GM12891 (cell line): ENCODE data around the gene CACNA2D2.
A peak's percentile ranks its signal among the peaks of the same experiment; 100 is the strongest.

Experiments
- DNase-seq: peaks from one replicate; pipeline ENCODE4 v3.0.0; 2011; ENCODE audit warnings: low spot score; ENCODE audit not compliant: insufficient read length
- FAIRE-seq: peaks from 2 replicates; lab custom pipeline; 2011; peaks lifted over from hg19 to GRCh38; lab: Jason Lieb, UNC
- PAX5 ChIP-seq: IDR thresholded peaks from 2 replicates; pipeline ENCODE4 v1.6.1; 2011; ENCODE audit warnings: low read length, moderate library complexity, mild to moderate bottlenecking; ENCODE audit not compliant: insufficient read depth, severe bottlenecking
- POLR2A ChIP-seq: IDR thresholded peaks from 2 replicates; pipeline ENCODE4 v1.6.1; 2011; ENCODE audit warnings: low read depth, low read length, control low read depth
- POLR2AphosphoS5 ChIP-seq: IDR thresholded peaks from 2 replicates; pipeline ENCODE4 v1.6.1; 2011; ENCODE audit warnings: low read depth, low read length, control low read depth
- POU2F2 ChIP-seq: IDR thresholded peaks from 2 replicates; pipeline ENCODE4 v1.6.1; 2011; ENCODE audit warnings: low read depth, mild to moderate bottlenecking, control low read depth, low read length, moderate library complexity
- SPI1 ChIP-seq: IDR thresholded peaks from 2 replicates; pipeline ENCODE4 v1.6.1; 2011; ENCODE audit warnings: low read depth, low read length, control low read depth
- TAF1 ChIP-seq: IDR thresholded peaks from 2 replicates; pipeline ENCODE4 v1.6.1; 2011; ENCODE audit warnings: low read depth, low read length, control low read depth

The CACNA2D2 gene

GRCh38 chr3:50450209-50450921 is 53.1 kb downstream of the CACNA2D2 start:
- DNase-seq (no peak), FAIRE-seq (peak; percentile 5)
- no peak for TF ChIP-seq POLR2AphosphoS5
- TF ChIP-seq PAX5, result no peak
- no peak for TF ChIP-seq TAF1
- TF ChIP-seq POLR2A, result no peak
- TF ChIP-seq POU2F2, result no peak
- no peak for TF ChIP-seq SPI1

DNA sequence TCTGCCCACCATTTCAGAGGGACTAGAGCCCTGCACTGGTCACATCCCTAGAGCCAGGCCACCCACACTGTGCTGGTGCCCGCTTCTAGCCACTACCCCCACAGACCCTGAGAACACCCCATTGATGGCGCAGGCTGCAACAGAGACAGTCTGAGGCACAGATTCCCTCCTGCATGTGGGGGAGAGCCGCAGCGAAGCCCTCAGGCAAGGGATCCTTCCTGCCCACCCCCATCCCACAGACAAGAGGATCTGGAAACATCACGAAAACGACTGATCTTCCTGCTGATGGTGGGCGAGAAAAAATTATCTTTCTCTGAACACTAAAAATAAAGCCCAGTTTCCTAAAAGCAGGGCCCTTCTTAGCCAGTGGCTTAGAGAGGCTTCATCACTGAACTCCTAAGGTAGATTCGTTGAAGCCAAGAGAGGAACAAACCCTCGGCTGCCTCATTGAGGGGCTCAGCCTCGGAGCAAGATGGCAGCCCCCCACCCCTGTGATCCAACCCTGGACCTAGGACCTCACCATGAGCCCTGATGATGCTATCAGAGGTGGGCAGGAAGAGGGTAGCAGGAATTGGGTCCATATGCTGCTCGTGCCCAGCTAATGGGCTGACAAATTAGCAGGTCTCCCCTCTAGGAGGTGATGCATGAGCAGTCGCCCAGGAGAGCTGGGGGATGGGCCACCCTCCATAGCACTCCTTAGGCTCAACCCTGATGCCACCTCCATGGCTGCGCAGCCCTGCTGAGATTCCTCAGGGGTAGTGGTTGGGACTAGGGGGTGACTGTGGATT is 54.5 kb downstream of the CACNA2D2 start:
- TF ChIP-seq PAX5 (no peak), TAF1 (no peak), SPI1 (no peak), POU2F2 (no peak), POLR2AphosphoS5 (no peak), POLR2A (no peak)
- DNase-seq (no peak), FAIRE-seq (no peak)

- FAIRE-seq (no peak), DNase-seq (no peak)
- no peak for TF ChIP-seq TAF1
- TF ChIP-seq POLR2A, result no peak
- TF ChIP-seq POU2F2, result no peak
- no peak for TF ChIP-seq PAX5
- TF ChIP-seq POLR2AphosphoS5, result no peak
- TF ChIP-seq SPI1, result no peak
These were observed 56.1 kb downstream of the CACNA2D2 start for GRCh38 chr3:50447290-50447840.

- FAIRE-seq (no peak), DNase-seq (no peak)
- TF ChIP-seq POU2F2 (no peak), POLR2AphosphoS5 (no peak), TAF1 (no peak), SPI1 (no peak), PAX5 (no peak), POLR2A (no peak)
These were observed 57.5 kb downstream of the CACNA2D2 start for GRCh38 chr3:50445919-50446318.

GRCh38 chr3:50444782-50445181 is 58.7 kb downstream of the CACNA2D2 start:
- no peak for DNase-seq
- TF ChIP-seq POLR2A (no peak), TAF1 (no peak), POLR2AphosphoS5 (no peak), SPI1 (no peak), POU2F2 (no peak), PAX5 (no peak)
- no peak for FAIRE-seq

DNA sequence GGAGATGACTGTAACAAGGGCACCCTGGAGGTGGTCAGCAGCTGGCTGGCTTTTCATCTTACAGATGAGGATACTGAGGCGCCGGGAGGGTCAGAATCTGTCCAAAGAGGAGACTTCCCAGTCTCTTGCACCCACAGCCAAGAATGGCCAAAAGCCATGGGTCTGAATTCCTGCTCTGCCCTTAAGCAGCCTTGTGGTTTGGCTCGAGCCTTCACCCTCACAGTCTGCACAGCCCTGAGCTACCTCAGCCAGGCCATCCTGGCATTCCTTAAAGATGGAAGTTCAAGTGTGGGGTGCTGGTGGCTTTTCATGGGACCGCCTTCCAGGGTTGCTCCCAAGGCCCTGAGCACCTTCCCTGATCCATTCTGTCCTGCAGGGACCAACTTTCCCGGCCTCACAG is 59.2 kb downstream of the CACNA2D2 start:
- FAIRE-seq, result no peak
- TF ChIP-seq POLR2A (no peak), POU2F2 (no peak), POLR2AphosphoS5 (no peak), TAF1 (no peak), PAX5 (no peak), SPI1 (no peak)
- no peak for DNase-seq

GRCh38 chr3:50442945-50443579 is 60.4 kb downstream of the CACNA2D2 start:
- DNase-seq, result no peak
- no peak for TF ChIP-seq POLR2A
- no peak for TF ChIP-seq SPI1
- no peak for TF ChIP-seq PAX5
- no peak for TF ChIP-seq TAF1
- no peak for TF ChIP-seq POLR2AphosphoS5
- TF ChIP-seq POU2F2, result no peak
- FAIRE-seq, result no peak

DNA sequence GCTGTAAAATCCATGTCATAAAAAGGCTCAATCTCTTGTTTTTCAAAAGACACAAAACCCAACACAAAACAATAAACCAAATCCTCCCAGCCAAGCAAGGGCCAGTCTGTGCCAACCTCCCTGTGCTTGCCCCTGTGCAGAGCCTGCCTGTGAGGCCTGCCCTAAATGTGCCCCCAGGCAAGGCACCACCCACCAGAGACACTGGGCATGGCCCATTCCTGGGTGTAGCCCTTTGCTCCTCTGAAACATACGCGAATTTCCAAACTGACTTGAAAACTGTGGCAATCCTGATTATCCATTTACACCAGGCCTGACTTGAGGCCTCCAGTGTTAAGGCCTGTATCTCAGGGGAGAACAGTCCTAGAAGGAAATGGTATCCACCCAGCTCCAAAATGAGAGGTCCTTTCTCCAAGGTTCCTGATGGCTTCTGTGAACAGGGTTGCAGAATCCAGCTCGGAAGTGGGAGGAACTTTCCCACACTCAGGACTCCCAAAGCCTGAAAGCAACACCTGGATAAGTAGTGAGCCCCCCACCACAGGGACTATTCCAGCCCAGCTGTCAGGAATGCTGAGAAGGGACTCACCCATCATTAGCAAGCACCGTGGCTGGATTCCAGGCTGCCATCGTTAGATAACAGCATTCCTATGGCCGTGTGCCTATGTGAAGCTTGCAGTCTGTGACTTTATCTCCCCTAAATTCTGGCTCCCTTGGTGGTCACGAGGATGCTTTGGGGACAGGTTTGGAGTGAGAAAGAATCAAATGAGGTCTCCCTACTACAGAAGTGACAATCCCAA is 61.8 kb downstream of the CACNA2D2 start:
- TF ChIP-seq PAX5 (no peak), POU2F2 (no peak), SPI1 (no peak), POLR2A (no peak), POLR2AphosphoS5 (no peak), TAF1 (no peak)
- no peak for DNase-seq
- FAIRE-seq, result no peak
